ENCODE data around the gene FZD10.

The FZD10 gene

GRCh38 chr12:130155416-130156073 is 6.7 kb upstream of the FZD10 start:
- DNase-seq, result no peak

- no peak for DNase-seq
Observed at GRCh38 chr12:130156652-130157275, 5.5 kb upstream of the FZD10 start.

GRCh38 chr12:130157998-130158753 is 4.1 kb upstream of the FZD10 start:
- peak; percentile 52 for DNase-seq

GRCh38 chr12:130158754-130159059 is 3.6 kb upstream of the FZD10 start:
- DNase-seq, result no peak

DNA sequence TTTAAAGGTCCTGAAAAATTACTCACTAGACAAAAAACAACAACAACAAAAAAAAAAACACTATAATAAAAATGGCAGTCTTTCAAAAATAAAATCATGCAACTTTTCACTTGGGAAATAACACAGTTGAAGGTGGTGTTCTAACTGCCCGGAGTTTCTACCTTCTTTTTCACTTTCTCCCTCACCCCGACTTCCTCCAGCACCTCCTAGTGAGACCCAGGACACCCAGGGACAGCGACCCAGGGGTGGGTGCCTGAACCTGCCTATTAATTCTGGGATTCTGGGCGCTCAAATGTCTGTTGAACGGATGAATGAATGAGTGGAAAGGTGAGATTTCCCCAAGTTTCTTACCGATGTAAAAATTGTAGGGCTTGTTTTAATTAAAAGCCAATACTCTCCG is 2.0 kb upstream of the FZD10 start:
- no peak for DNase-seq

- no peak for DNase-seq
Observed at GRCh38 chr12:130160711-130161231, 1.5 kb upstream of the FZD10 start.

DNA sequence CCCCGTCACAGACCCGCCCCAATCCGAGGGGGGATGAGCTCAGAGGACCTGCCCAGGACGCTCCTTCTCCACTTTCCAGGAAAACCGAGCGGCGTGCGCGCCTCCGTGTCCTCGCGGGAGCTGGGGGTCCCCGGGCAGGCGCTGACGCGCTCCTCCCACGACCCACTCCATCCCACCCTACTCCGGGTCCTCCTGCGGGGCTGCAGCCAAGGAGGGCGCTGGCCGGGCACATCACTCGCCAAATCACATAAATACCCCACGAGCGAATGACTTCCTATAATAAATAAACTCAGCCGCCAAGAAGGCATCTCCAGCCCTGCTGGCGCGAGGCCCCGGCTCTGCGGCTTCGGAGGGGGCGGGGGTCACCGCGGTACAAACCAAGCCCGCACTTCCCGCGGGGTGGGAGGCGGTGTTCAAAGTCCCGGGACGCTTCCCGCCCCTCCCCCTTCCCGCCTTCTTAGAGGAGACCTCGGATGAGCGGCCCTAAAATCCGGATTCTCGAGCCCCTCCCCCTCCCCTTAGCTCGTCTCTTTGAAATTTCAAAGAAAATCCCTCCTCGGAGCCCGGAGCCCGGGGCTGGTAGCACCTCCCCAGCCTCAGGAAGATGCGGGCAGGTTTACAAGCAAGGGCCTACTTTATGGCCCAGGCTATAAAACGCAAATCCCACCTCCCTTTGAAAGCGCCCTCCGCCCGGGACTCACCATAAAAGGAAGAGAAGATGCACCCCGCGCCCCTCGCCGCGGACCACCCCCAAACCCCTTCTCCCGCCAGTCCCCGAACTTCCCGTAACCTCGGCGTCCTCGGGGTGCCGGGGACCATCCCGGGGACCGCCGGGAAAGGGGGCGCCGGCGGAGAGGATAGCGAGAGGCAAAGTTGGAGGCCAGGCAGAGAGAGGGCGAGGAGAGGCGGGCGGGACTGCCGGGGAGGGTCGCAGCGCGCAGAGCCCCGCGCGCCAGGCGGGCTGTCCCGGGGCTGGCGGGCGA is 712 bp upstream of the FZD10 start:
- peak; percentile 64 for DNase-seq

GRCh38 chr12:130162745-130163460 is 639 bp downstream of the FZD10 start:
- DNase-seq, result no peak

- DNase-seq, result peak; percentile 66
Observed at GRCh38 chr12:130163461-130164215, 1.4 kb downstream of the FZD10 start.

GRCh38 chr12:130164216-130164542 is 1.9 kb downstream of the FZD10 start:
- no peak for DNase-seq

DNA sequence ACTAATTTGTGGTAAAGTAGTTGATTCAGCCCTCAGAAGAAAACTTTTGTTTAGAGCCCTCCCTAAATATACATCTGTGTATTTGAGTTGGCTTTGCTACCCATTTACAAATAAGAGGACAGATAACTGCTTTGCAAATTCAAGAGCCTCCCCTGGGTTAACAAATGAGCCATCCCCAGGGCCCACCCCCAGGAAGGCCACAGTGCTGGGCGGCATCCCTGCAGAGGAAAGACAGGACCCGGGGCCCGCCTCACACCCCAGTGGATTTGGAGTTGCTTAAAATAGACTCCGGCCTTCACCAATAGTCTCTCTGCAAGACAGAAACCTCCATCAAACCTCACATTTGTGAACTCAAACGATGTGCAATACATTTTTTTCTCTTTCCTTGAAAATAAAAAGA is 2.7 kb downstream of the FZD10 start:
- DNase-seq, result no peak

- DNase-seq, result no peak
Observed at GRCh38 chr12:130166306-130166705, 4.0 kb downstream of the FZD10 start.

DNA sequence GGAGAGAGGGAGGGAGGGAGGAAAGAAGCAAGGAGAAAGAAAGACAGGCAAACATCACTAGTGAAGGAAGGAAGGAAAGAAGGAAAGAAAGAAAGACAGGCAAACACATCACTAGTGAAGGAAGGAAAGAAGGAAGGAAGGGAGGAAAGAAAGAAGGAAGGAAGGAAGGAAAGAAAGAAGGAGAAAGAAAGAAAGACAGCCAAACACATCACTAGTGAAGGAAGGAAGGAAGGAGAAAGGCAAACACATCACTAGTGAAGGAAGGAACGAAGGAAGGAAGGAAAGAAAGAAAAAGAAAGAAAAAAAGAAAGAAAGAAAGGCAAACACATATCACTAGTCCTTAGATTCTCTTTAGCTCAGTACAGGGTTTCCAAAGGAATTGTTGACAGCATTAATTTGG is 5.3 kb downstream of the FZD10 start:
- DNase-seq, result no peak

DNA sequence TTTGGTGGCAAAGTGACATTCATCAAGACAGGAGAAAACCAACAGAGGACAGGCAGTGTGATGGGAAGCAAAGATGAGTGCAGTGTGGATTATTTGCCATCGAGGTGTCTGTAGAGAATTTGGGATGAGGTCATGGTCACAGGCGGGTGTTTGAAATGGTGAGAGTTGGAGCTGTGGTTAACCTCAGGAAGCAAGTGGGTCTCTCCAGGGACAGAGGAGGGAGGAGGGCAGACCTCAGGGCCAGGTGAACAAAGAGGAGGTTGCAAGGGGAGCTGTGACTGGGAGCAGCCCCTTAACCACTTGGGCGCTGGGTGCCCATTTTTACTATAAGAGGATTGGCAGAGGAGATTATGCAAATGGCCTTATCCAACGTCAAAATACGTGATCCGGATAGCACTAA is 7.0 kb downstream of the FZD10 start:
- DNase-seq, result no peak

- DNase-seq, result no peak
Observed at GRCh38 chr12:130169924-130170323, 7.7 kb downstream of the FZD10 start.

- DNase-seq, result no peak
Observed at GRCh38 chr12:130170611-130171010, 8.3 kb downstream of the FZD10 start.

DNA sequence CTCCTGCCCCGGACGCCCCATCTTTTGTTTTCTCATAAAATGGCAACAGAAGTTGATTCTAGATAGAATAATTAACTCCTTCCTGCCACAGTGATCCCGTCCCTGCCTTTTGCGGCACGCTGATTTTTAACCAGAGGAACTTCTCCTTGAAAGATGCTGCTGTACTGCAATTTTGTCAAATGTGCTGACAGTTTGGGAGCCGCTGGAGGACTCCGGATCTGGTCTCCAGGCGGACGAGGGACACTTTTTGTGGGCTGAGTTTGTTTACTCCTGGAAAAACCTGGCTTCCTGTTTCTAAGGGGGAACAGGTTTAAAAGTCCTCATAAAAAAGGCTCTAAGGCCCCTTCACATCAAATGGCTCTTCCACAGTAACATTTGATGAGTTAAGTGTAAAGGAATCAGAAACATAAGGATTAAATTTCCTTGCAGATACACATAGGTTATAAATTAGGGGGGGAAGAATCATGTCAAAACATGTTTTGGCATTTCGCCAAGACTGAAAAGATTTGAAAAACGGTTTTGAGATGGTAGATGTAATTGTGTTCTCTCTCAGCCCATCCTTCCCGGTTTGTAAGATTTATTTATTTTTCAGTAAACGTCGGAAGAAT is 15.5 kb downstream of the FZD10 start:
- no peak for DNase-seq

- no peak for DNase-seq
Observed at GRCh38 chr12:130178282-130178681, 16.0 kb downstream of the FZD10 start.

DNA sequence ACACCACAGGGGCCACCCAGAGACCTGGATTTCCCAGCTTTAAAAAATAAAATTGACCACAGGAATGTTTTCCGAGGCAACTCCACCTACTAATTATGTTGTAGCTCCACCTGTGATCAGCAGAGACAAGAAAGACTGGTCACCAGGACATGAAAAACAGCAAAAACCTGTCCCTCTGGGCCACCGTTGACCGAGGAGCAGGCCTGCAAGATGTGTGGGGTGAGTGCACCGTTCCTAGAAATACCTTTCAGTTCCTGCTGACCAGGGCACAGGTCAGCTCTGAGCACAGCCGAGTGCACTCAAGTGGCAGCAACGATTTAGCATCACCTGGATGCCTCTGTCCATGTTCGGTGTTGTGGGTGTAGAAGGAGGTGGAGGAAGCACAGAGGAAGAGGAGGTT is 16.9 kb downstream of the FZD10 start:
- DNase-seq, result no peak

GRCh38 chr12:130179621-130180020 is 17.4 kb downstream of the FZD10 start:
- no peak for DNase-seq

GRCh38 chr12:130181211-130181610 is 18.9 kb downstream of the FZD10 start:
- no peak for DNase-seq
